Measurements from ENCODE around the gene ST6GAL1. TPM values are rescaled to one million over a fixed set of nuclear protein-coding genes. Genes with fewer than 3 reads are reported as not detected.

ST6GAL1 gene
- total and polyA plus RNA-seq, 2 of the 13 experiments (the other 11 are each of a cell fraction or from before 2014, with no cell fraction given): 79.9 to 164 TPM

DNA sequence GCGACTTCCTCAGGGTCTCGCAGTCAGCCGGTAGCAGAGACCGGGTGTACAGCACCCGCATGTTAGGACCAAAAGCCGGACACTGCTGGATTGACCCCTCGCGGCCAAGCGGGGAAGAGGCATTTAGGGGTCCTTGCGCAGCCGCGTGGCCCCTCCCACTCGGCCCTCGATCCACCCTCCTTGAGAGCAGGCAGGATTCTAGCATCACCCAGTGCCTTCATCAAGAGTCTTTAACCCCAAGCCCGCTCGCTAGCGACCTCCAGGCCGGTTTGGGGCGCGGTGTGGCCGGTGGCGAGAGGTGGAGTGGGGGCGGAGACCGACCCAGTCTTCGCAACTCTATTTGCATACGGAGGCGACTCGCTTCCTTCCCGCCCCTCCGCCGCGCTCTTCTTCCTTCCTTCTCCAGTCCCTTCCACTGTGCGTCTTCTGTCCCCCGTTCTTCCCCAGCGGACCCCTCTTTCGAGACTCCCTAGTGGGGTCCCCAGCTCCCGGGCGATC, at the start of gene ST6GAL1 (continued):
- TF ChIP-seq, protein P1, sequence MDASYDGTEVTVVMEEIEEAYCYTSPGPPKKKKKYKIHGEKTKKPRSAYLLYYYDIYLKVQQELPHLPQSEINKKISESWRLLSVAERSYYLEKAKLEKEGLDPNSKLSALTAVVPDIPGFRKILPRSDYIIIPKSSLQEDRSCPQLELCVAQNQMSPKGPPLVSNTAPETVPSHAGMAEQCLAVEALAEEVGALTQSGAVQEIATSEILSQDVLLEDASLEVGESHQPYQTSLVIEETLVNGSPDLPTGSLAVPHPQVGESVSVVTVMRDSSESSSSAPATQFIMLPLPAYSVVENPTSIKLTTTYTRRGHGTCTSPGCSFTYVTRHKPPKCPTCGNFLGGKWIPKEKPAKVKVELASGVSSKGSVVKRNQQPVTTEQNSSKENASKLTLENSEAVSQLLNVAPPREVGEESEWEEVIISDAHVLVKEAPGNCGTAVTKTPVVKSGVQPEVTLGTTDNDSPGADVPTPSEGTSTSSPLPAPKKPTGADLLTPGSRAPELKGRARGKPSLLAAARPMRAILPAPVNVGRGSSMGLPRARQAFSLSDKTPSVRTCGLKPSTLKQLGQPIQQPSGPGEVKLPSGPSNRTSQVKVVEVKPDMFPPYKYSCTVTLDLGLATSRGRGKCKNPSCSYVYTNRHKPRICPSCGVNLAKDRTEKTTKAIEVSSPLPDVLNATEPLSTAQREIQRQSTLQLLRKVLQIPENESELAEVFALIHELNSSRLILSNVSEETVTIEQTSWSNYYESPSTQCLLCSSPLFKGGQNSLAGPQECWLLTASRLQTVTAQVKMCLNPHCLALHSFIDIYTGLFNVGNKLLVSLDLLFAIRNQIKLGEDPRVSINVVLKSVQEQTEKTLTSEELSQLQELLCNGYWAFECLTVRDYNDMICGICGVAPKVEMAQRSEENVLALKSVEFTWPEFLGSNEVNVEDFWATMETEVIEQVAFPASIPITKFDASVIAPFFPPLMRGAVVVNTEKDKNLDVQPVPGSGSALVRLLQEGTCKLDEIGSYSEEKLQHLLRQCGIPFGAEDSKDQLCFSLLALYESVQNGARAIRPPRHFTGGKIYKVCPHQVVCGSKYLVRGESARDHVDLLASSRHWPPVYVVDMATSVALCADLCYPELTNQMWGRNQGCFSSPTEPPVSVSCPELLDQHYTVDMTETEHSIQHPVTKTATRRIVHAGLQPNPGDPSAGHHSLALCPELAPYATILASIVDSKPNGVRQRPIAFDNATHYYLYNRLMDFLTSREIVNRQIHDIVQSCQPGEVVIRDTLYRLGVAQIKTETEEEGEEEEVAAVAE (CRISPR knock-in tag; IDR thresholded peaks at IDR 0.05; ENCODE audit: borderline replicate concordance): no peak
- TF ChIP-seq HOXD1 (CRISPR knock-in tag; IDR thresholded peaks at IDR 0.05): no peak
- no peak for TF ChIP-seq SMYD3 (CRISPR knock-in tag; IDR thresholded peaks at IDR 0.05)
- TF ChIP-seq TARDBP (CRISPR knock-in tag; IDR thresholded peaks at IDR 0.05): 0 out of 2 replicates have a peak, but pooled peaks have one; percentile 1
- TF ChIP-seq LCORL (IDR thresholded peaks at IDR 0.05): no peak
- peak; percentile 13; the same call in 1 of the 2 replicates for TF ChIP-seq LCORL (CRISPR knock-in tag; IDR thresholded peaks at IDR 0.05)
- TF ChIP-seq TEAD3 (CRISPR knock-in tag; optimal IDR thresholded peaks at IDR 0.05; ENCODE audit: borderline replicate concordance): peak; percentile 46
- no peak for TF ChIP-seq JUN (CRISPR knock-in tag; IDR thresholded peaks at IDR 0.05)
- TF ChIP-seq ZNF333 (CRISPR knock-in tag; IDR thresholded peaks at IDR 0.05; ENCODE audit: borderline replicate concordance): no peak
- TF ChIP-seq ZNF713 (CRISPR knock-in tag; IDR thresholded peaks at IDR 0.05): no peak
- TF ChIP-seq, protein P2, sequence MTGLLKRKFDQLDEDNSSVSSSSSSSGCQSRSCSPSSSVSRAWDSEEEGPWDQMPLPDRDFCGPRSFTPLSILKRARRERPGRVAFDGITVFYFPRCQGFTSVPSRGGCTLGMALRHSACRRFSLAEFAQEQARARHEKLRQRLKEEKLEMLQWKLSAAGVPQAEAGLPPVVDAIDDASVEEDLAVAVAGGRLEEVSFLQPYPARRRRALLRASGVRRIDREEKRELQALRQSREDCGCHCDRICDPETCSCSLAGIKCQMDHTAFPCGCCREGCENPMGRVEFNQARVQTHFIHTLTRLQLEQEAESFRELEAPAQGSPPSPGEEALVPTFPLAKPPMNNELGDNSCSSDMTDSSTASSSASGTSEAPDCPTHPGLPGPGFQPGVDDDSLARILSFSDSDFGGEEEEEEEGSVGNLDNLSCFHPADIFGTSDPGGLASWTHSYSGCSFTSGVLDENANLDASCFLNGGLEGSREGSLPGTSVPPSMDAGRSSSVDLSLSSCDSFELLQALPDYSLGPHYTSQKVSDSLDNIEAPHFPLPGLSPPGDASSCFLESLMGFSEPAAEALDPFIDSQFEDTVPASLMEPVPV (CRISPR knock-in tag; IDR thresholded peaks at IDR 0.05): no peak
- no peak for TF ChIP-seq ZNF724P (CRISPR knock-in tag; IDR thresholded peaks at IDR 0.05; ENCODE audit: borderline replicate concordance)
- no peak for TF ChIP-seq MXD4 (CRISPR knock-in tag; IDR thresholded peaks at IDR 0.05)
- peak; percentile 50 for TF ChIP-seq STAG1 (CRISPR knock-in tag; IDR thresholded peaks at IDR 0.05)
- TF ChIP-seq, protein P3, sequence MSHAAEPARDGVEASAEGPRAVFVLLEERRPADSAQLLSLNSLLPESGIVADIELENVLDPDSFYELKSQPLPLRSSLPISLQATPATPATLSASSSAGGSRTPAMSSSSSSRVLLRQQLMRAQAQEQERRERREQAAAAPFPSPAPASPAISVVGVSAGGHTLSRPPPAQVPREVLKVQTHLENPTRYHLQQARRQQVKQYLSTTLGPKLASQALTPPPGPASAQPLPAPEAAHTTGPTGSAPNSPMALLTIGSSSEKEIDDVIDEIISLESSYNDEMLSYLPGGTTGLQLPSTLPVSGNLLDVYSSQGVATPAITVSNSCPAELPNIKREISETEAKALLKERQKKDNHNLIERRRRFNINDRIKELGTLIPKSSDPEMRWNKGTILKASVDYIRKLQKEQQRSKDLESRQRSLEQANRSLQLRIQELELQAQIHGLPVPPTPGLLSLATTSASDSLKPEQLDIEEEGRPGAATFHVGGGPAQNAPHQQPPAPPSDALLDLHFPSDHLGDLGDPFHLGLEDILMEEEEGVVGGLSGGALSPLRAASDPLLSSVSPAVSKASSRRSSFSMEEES (CRISPR knock-in tag; IDR thresholded peaks at IDR 0.05): no peak
- TF ChIP-seq KMT2B (CRISPR knock-in tag; IDR thresholded peaks at IDR 0.05): 0 out of 2 replicates have a peak, but pooled peaks have one; percentile 6
- TF ChIP-seq, protein P4, sequence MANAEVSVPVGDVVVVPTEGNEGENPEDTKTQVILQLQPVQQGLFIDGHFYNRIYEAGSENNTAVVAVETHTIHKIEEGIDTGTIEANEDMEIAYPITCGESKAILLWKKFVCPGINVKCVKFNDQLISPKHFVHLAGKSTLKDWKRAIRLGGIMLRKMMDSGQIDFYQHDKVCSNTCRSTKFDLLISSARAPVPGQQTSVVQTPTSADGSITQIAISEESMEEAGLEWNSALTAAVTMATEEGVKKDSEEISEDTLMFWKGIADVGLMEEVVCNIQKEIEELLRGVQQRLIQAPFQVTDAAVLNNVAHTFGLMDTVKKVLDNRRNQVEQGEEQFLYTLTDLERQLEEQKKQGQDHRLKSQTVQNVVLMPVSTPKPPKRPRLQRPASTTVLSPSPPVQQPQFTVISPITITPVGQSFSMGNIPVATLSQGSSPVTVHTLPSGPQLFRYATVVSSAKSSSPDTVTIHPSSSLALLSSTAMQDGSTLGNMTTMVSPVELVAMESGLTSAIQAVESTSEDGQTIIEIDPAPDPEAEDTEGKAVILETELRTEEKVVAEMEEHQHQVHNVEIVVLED (CRISPR knock-in tag; IDR thresholded peaks at IDR 0.05; ENCODE audit: borderline replicate concordance): no peak
- TF ChIP-seq, protein P5, sequence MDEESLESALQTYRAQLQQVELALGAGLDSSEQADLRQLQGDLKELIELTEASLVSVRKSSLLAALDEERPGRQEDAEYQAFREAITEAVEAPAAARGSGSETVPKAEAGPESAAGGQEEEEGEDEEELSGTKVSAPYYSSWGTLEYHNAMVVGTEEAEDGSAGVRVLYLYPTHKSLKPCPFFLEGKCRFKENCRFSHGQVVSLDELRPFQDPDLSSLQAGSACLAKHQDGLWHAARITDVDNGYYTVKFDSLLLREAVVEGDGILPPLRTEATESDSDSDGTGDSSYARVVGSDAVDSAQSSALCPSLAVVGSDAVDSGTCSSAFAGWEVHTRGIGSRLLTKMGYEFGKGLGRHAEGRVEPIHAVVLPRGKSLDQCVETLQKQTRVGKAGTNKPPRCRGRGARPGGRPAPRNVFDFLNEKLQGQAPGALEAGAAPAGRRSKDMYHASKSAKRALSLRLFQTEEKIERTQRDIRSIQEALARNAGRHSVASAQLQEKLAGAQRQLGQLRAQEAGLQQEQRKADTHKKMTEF (CRISPR knock-in tag; IDR thresholded peaks at IDR 0.05): peak; percentile 16; the same call in 1 of the 2 replicates
- TF ChIP-seq MIER3 (CRISPR knock-in tag; IDR thresholded peaks at IDR 0.05; ENCODE audit: borderline replicate concordance): no peak

All from HepG2 (cell line).